ENCODE data around the gene ARHGEF6.

ARHGEF6 gene

DNA sequence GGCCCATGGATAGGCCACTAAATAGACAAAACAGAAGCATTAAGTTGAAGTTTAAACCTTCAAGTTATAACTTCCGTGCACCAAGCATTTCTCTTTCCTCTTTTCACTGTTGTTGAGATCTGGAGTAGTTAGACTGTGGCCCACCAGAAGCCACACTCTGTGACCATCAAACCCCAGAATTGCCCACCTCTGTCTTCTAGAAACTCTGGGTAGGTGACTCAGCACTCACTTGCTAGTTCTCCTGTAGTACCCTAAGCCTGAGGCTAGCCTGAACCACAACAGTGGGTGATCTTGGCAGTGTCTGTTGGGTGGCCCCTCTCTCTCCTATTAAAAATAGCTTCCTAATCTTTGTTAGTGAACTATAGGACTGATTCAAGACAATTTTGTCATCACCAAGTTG, 157.3 kb downstream of the ARHGEF6 start:
- TF ChIP-seq POLR2A (IDR thresholded peaks at IDR 0.05; ENCODE audit: extremely low read depth, insufficient read length) (no peak), MYC (IDR thresholded peaks at IDR 0.05; ENCODE audit: low read depth, low read length) (no peak), MAX (IDR thresholded peaks at IDR 0.05; ENCODE audit: low read depth, low read length) (no peak)
- TF ChIP-seq, protein P1, sequence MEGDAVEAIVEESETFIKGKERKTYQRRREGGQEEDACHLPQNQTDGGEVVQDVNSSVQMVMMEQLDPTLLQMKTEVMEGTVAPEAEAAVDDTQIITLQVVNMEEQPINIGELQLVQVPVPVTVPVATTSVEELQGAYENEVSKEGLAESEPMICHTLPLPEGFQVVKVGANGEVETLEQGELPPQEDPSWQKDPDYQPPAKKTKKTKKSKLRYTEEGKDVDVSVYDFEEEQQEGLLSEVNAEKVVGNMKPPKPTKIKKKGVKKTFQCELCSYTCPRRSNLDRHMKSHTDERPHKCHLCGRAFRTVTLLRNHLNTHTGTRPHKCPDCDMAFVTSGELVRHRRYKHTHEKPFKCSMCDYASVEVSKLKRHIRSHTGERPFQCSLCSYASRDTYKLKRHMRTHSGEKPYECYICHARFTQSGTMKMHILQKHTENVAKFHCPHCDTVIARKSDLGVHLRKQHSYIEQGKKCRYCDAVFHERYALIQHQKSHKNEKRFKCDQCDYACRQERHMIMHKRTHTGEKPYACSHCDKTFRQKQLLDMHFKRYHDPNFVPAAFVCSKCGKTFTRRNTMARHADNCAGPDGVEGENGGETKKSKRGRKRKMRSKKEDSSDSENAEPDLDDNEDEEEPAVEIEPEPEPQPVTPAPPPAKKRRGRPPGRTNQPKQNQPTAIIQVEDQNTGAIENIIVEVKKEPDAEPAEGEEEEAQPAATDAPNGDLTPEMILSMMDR (IDR thresholded peaks at IDR 0.05; ENCODE audit: low read depth, low read length), result no peak
- DNase-seq (ENCODE audit: low read depth), result no peak
- no peak overlapping the region for H3K4me3 ChIP-seq (ENCODE audit: low read depth, low read length)

DNA sequence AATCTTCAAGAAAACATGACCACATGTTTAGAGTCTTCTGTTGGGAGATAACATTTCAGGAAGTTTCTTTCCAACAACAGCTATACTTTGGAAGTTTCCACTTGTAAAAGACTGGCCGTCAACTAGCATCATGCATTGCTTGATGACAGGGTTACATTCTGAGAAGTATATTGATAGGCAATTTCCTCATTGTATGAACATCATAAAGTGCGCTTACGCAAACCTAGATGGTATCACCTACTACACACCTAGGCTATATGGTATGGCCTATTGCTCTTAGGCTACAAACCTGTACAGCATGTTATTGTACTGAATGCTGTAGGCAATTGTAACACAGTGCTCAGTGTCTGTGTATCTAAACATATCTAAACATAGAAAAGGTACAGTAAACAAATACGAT, 158.2 kb downstream of the ARHGEF6 start:
- TF ChIP-seq MAX (IDR thresholded peaks at IDR 0.05; ENCODE audit: low read depth, low read length) (no peak), MYC (IDR thresholded peaks at IDR 0.05; ENCODE audit: low read depth, low read length) (no peak), POLR2A (IDR thresholded peaks at IDR 0.05; ENCODE audit: extremely low read depth, insufficient read length) (no peak)
- TF ChIP-seq, protein P1 (IDR thresholded peaks at IDR 0.05; ENCODE audit: low read depth, low read length), result no peak
- no peak overlapping the region for H3K4me3 ChIP-seq (ENCODE audit: low read depth, low read length)
- no peak for DNase-seq (ENCODE audit: low read depth)

DNA sequence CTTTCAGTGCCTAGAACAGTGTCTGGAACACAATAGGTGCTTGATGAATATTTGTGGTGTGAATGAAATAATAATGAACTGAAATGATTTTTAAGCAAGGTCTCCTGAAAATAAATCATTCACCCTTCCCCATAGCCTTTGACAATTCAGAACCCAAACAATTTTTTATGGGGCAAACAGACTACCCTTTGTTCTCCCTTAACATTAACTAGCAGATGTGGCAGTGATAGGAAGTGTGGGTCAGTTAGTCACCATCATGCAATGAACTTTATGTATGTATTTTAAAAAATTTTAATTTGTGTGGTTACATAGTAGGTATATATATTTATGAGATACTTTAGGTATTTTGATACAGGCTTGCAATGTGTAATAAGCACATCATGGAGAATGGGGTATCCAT, 160.0 kb downstream of the ARHGEF6 start:
- no peak for DNase-seq (ENCODE audit: low read depth)
- H3K4me3 ChIP-seq (ENCODE audit: low read depth, low read length), result no peak overlapping the region
- no peak for TF ChIP-seq MAX (IDR thresholded peaks at IDR 0.05; ENCODE audit: low read depth, low read length)
- no peak for TF ChIP-seq POLR2A (IDR thresholded peaks at IDR 0.05; ENCODE audit: extremely low read depth, insufficient read length)
- TF ChIP-seq, protein P1 (IDR thresholded peaks at IDR 0.05; ENCODE audit: low read depth, low read length), result no peak
- no peak for TF ChIP-seq MYC (IDR thresholded peaks at IDR 0.05; ENCODE audit: low read depth, low read length)

DNA sequence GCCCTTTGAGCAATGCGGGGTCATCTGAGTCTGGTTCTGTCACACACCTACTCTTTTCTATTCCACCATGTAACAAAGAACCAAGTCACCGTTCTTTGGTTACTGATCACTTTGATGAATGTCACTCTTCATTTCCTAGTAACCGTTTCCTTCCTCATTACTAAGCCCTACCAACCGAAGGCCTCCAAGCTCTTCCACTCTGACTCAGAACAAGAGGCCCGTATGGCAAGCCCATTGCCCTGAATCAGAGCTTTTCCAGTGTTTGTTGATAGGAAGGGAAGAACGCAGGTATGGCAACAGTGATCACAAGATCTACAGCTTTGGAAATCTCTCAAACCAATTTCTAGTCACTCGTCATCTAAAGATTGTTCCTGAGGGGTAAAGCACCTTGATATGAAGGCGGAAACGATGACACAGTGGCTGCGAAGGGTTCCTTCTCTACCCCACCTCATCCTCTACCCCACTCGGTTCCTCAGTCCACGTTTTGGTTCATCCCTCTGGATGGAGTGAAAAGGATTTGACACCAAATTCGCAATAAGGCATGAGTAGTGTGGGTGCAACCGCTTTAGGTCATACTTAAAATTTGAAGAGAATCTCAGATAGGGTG, 160.7 kb downstream of the ARHGEF6 start:
- H3K4me3 ChIP-seq (ENCODE audit: low read depth, low read length), result no peak overlapping the region
- DNase-seq (ENCODE audit: low read depth), result no peak
- no peak for TF ChIP-seq POLR2A (IDR thresholded peaks at IDR 0.05; ENCODE audit: extremely low read depth, insufficient read length)
- TF ChIP-seq MAX (IDR thresholded peaks at IDR 0.05; ENCODE audit: low read depth, low read length), result no peak
- TF ChIP-seq MYC (IDR thresholded peaks at IDR 0.05; ENCODE audit: low read depth, low read length), result no peak
- TF ChIP-seq, protein P1 (IDR thresholded peaks at IDR 0.05; ENCODE audit: low read depth, low read length), result no peak

DNA sequence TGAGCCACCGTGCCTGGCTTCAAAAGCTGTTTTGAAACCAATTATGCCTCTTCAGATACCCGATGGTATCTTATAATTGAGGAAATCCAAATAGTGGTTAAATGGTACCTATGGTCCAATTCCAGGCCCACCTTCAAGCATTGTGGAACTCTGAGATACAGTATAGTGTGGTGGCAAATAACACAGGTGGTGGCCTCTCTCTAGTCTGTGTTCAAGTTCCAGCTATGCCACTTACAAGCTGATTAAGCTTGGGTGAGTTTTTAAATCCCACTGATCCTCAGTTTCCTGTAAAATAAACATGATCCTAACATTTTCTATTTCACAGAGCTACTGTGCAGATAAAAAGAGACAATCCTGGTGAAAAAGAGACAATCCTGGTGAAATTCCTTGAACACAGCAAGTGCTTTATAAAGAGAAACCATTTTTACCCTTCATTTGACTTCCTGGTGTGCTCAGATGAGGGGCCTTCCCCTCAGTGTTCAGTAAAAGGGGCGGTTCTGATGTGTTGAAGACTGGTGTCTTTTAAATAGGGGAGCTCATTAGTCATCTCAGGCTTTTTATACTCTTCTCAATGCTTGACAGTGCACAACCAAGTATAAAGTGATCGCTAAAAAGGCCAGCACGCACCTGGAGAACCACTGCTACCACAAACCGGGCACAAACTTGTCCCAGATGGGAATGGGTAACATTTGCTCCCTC, 163.6 kb downstream of the ARHGEF6 start:
- no peak overlapping the region for H3K4me3 ChIP-seq (ENCODE audit: low read depth, low read length)
- no peak for DNase-seq (ENCODE audit: low read depth)
- TF ChIP-seq MAX (IDR thresholded peaks at IDR 0.05; ENCODE audit: low read depth, low read length) (no peak), POLR2A (IDR thresholded peaks at IDR 0.05; ENCODE audit: extremely low read depth, insufficient read length) (no peak), MYC (IDR thresholded peaks at IDR 0.05; ENCODE audit: low read depth, low read length) (no peak)
- TF ChIP-seq, protein P1 (IDR thresholded peaks at IDR 0.05; ENCODE audit: low read depth, low read length), result no peak
